Measurements from ENCODE around the gene SREBF2. TPM values are rescaled to one million over a fixed set of nuclear protein-coding genes. Genes with fewer than 3 reads are reported as not detected.

SREBF2 gene
- total and polyA plus RNA-seq, 2 experiments from 2014 or later: 113 to 114 TPM

- Histone ChIP-seq H3K9me3 (ENCODE audit: low read depth) (no peaks in the 10 kb centered on the region), H3K27ac (no peak overlapping the region), H3K36me3 (replicated peaks; ENCODE audit: insufficient read depth, low read depth) (no peaks in the 10 kb centered on the region), H4K20me1 (ENCODE audit: insufficient read depth, poor library complexity, severe bottlenecking) (peaks cover 13% of the 10 kb centered on the region), H3K4me3 (no peak overlapping the region), H3K79me2 (peaks cover 8% of the 10 kb centered on the region), H3K4me1 (ENCODE audit: insufficient read depth) (no peaks in the 10 kb centered on the region), H3K4me2 (no peak overlapping the region), H2AFZ (no peak overlapping the region), H3K9me2 (replicated peaks; ENCODE audit: insufficient read depth) (no peaks in the 10 kb centered on the region), H3K27me3 (no peaks in the 10 kb centered on the region)
- no peak for DNase-seq (ENCODE audit: low spot score)
- WGBS (ENCODE audit: low lambda C conversion rate, missing lambda C conversion rate): 96% methylated on average over 3 of the region's 3 CpGs
- no peak for TF ChIP-seq EZH2phosphoT487 (IDR thresholded peaks at IDR 0.05; ENCODE audit: low read depth, severe bottlenecking, unreplicated experiment)
Observed at GRCh38 chr22:41876275-41876674, 43.4 kb downstream of the SREBF2 start.

GRCh38 chr22:41876675-41877074 lies 43.8 kb downstream of the SREBF2 start:
- Histone ChIP-seq H3K9me3 (ENCODE audit: low read depth) (no peaks in the 10 kb centered on the region), H4K20me1 (ENCODE audit: insufficient read depth, poor library complexity, severe bottlenecking) (peaks cover 13% of the 10 kb centered on the region), H3K36me3 (replicated peaks; ENCODE audit: insufficient read depth, low read depth) (no peaks in the 10 kb centered on the region), H2AFZ (no peak overlapping the region), H3K4me2 (no peak overlapping the region), H3K9me2 (replicated peaks; ENCODE audit: insufficient read depth) (no peaks in the 10 kb centered on the region), H3K27me3 (no peaks in the 10 kb centered on the region), H3K79me2 (peaks cover 4% of the 10 kb centered on the region), H3K4me1 (ENCODE audit: insufficient read depth) (no peaks in the 10 kb centered on the region), H3K27ac (no peak overlapping the region), H3K4me3 (no peak overlapping the region)
- DNase-seq (ENCODE audit: low spot score): no peak
- no peak for TF ChIP-seq CTCF (IDR thresholded peaks at IDR 0.05; ENCODE audit: poor library complexity)
- TF ChIP-seq EZH2phosphoT487 (IDR thresholded peaks at IDR 0.05; ENCODE audit: low read depth, severe bottlenecking, unreplicated experiment): no peak
- no peak for TF ChIP-seq EZH2 (IDR thresholded peaks at IDR 0.05; ENCODE audit: borderline replicate concordance)

- no peak overlapping the region for H3K4me2 ChIP-seq
- TF ChIP-seq EZH2phosphoT487 (IDR thresholded peaks at IDR 0.05; ENCODE audit: low read depth, severe bottlenecking, unreplicated experiment): no peak
- no peak for TF ChIP-seq CTCF (IDR thresholded peaks at IDR 0.05; ENCODE audit: poor library complexity)
- TF ChIP-seq EZH2 (IDR thresholded peaks at IDR 0.05; ENCODE audit: borderline replicate concordance): no peak
- no peaks in the 10 kb centered on the region for H3K36me3 ChIP-seq (replicated peaks; ENCODE audit: insufficient read depth, low read depth)
- no peak overlapping the region for H3K27ac ChIP-seq
- no peak overlapping the region for H2AFZ ChIP-seq
- no peaks in the 10 kb centered on the region for H3K9me3 ChIP-seq (ENCODE audit: low read depth)
- no peak for DNase-seq (ENCODE audit: low spot score)
- no peaks in the 10 kb centered on the region for H3K9me2 ChIP-seq (replicated peaks; ENCODE audit: insufficient read depth)
- H3K27me3 ChIP-seq: no peaks in the 10 kb centered on the region
- H3K79me2 ChIP-seq: peaks cover 12% of the 10 kb centered on the region
- peaks cover 8% of the 10 kb centered on the region for H4K20me1 ChIP-seq (ENCODE audit: insufficient read depth, poor library complexity, severe bottlenecking)
- peaks cover 8% of the 10 kb centered on the region for H3K4me1 ChIP-seq (ENCODE audit: insufficient read depth)
- WGBS (ENCODE audit: low lambda C conversion rate, missing lambda C conversion rate): 97% methylated on average over 16 of the region's 16 CpGs
- H3K4me3 ChIP-seq: no peak overlapping the region
Observed at GRCh38 chr22:41880653-41881052, 47.7 kb downstream of the SREBF2 start.

GRCh38 chr22:41883400-41883799 lies 50.5 kb downstream of the SREBF2 start:
- Histone ChIP-seq H3K27me3 (no peaks in the 10 kb centered on the region), H3K4me2 (no peak overlapping the region), H3K36me3 (replicated peaks; ENCODE audit: insufficient read depth, low read depth) (peaks cover 6% of the 10 kb centered on the region), H2AFZ (no peak overlapping the region), H3K79me2 (peaks cover 13% of the 10 kb centered on the region), H3K27ac (no peak overlapping the region), H3K9me2 (replicated peaks; ENCODE audit: insufficient read depth) (no peaks in the 10 kb centered on the region), H4K20me1 (ENCODE audit: insufficient read depth, poor library complexity, severe bottlenecking) (no peaks in the 10 kb centered on the region), H3K4me3 (no peak overlapping the region), H3K4me1 (ENCODE audit: insufficient read depth) (peaks cover 8% of the 10 kb centered on the region), H3K9me3 (ENCODE audit: low read depth) (no peaks in the 10 kb centered on the region)
- TF ChIP-seq EZH2 (IDR thresholded peaks at IDR 0.05; ENCODE audit: borderline replicate concordance) (no peak), EZH2phosphoT487 (IDR thresholded peaks at IDR 0.05; ENCODE audit: low read depth, severe bottlenecking, unreplicated experiment) (no peak)
- WGBS (ENCODE audit: low lambda C conversion rate, missing lambda C conversion rate): 100% methylated on average over 2 of the region's 2 CpGs
- no peak for DNase-seq (ENCODE audit: low spot score)
